ENCODE data around the gene SS18. TPM values are rescaled to one million over a fixed set of nuclear protein-coding genes. Genes with fewer than 3 reads are reported as not detected.

Gene SS18
- total and polyA plus RNA-seq, 2 of the 13 experiments (the other 11 are each of a cell fraction or from before 2014, with no cell fraction given), result 49.2 to 82.7 TPM

GRCh38 chr18:26091047-26091630 is 726 bp upstream of the SS18 start (continued):
- TF ChIP-seq ZMAT5 (CRISPR knock-in tag; IDR thresholded peaks at IDR 0.05; ENCODE audit: borderline replicate concordance, low read depth) (no peak), PRDM15 (CRISPR knock-in tag; IDR thresholded peaks at IDR 0.05) (no peak), ZNF558 (CRISPR knock-in tag; IDR thresholded peaks at IDR 0.05; ENCODE audit: borderline replicate concordance) (no peak), KIAA2018 (CRISPR knock-in tag; IDR thresholded peaks at IDR 0.05; ENCODE audit: borderline replicate concordance) (no peak), ZNF296 (CRISPR knock-in tag; conservative IDR thresholded peaks at IDR 0.05) (no peak), NR0B2 (CRISPR knock-in tag; IDR thresholded peaks at IDR 0.05) (no peak), ZNF83 (CRISPR knock-in tag; IDR thresholded peaks at IDR 0.05; ENCODE audit: borderline replicate concordance) (no peak), ZNF784 (CRISPR knock-in tag; IDR thresholded peaks at IDR 0.05; ENCODE audit: borderline replicate concordance) (no peak), ZBTB39 (CRISPR knock-in tag; IDR thresholded peaks at IDR 0.05) (no peak)

Measured in HepG2 (cell line).